SK-N-SH (cell line): Measurements from ENCODE around the gene SMYD3. TPM values are rescaled to one million over a fixed set of nuclear protein-coding genes. Genes with fewer than 3 reads are reported as not detected.

ENCODE experiments used
- CTCF ChIA-PET: fragments of 300-600, 350-600 bp; formaldehyde crosslinking; extraction: SDS; loops from one replicate; lab custom pipeline; 2021; lab: Yijun Ruan, JAX
- POLR2A ChIA-PET: fragments of 350-600 bp; sonication (Branson Sonifier 250); formaldehyde crosslinking; extraction: SDS; loops from one replicate; lab custom pipeline; 2020; ENCODE audit warnings: antibody characterized with exemption, inconsistent platforms; lab: Yijun Ruan, JAX
- DNase-seq: peaks from one replicate; pipeline ENCODE4 v3.0.0; 2012
- H2AFZ ChIP-seq: fragments of 200-600 bp; sonication (generic); 2 replicates; pipeline ENCODE4 v1.8.1; 2016; ENCODE audit warnings: antibody characterized with exemption, mild to moderate bottlenecking, low read depth
- H3F3A ChIP-seq: fragments of 200-600 bp; sonication (generic); replicated peaks from 2 replicates; pipeline ENCODE3; 2016; ENCODE audit warnings: antibody characterized with exemption, mild to moderate bottlenecking; ENCODE audit not compliant: insufficient read depth
- H3K27ac ChIP-seq, 2 experiments: fragments of 200-500 bp in 1 of 2; fragments of 200-600 bp in 1 of 2; sonication (Bioruptor generic) in 1 of 2; sonication (generic), shearing (Covaris generic) in 1 of 2; 2 replicates each; pipeline versions ENCODE4 v1.5.1 to v1.6.1; 2014 to 2016; ENCODE audit warnings: low read depth in 2 of 2, inconsistent platforms in 1 of 2, low read length in 1 of 2, mild to moderate bottlenecking in 1 of 2, mixed read lengths in 1 of 2
- H3K27me3 ChIP-seq: fragments of 200-600 bp; sonication (generic), shearing (Covaris generic); 2 replicates; pipeline ENCODE4 v1.6.1; 2016; ENCODE audit warnings: mixed run types; ENCODE audit not compliant: insufficient read depth
- H3K36me3 ChIP-seq, 2 experiments: fragments of 200-500 bp in 1 of 2; fragments of 200-600 bp in 1 of 2; sonication (Bioruptor generic) in 1 of 2; sonication (generic) in 1 of 2; replicated peaks in 1 of 2; 2 replicates each; pipeline versions ENCODE3 to v1.5.1; 2014 to 2016; ENCODE audit warnings: low read length in 1 of 2, mild to moderate bottlenecking in 1 of 2; ENCODE audit not compliant: insufficient read depth in 2 of 2, control insufficient read depth in 1 of 2
- H3K4me1 ChIP-seq, 2 experiments: fragments of 200-500 bp in 1 of 2; fragments of 200-600 bp in 1 of 2; sonication (Bioruptor generic) in 1 of 2; sonication (generic), shearing (Covaris generic) in 1 of 2; 2 replicates each; pipeline versions ENCODE4 v1.5.1 to v1.6.1; 2014 to 2016; ENCODE audit warnings: low read depth in 1 of 2, low read length in 1 of 2, mixed run types in 1 of 2; ENCODE audit not compliant: insufficient read depth in 2 of 2, control insufficient read depth in 1 of 2
- H3K4me2 ChIP-seq: fragments of 200-600 bp; sonication (generic), shearing (Covaris generic); 2 replicates; pipeline ENCODE4 v1.6.1; 2017; ENCODE audit warnings: mixed run types
- H3K4me3 ChIP-seq, 2 experiments: fragments of 200-500 bp in 1 of 2; fragments of 200-600 bp in 1 of 2; sonication (Bioruptor generic) in 1 of 2; sonication (generic), shearing (Covaris generic) in 1 of 2; 2 replicates each; pipeline versions ENCODE4 v1.5.1 to v1.8.1; 2014 to 2016; ENCODE audit warnings: low read depth in 2 of 2, inconsistent platforms in 1 of 2, low read length in 1 of 2, mild to moderate bottlenecking in 1 of 2, mixed read lengths in 1 of 2, moderate library complexity in 1 of 2
- H3K79me2 ChIP-seq: fragments of 200-600 bp; sonication (generic); 2 replicates; pipeline ENCODE4 v1.8.1; 2017; ENCODE audit warnings: mild to moderate bottlenecking; ENCODE audit not compliant: insufficient read depth
- H3K9ac ChIP-seq: fragments of 200-600 bp; sonication (generic); 2 replicates; pipeline ENCODE4 v1.6.1; 2017; ENCODE audit warnings: mixed run types
- H3K9me2 ChIP-seq: fragments of 200-600 bp; sonication (generic); 2 replicates; pipeline ENCODE4 v1.6.1; 2017; ENCODE audit warnings: mixed run types
- H3K9me3 ChIP-seq: fragments of 200-600 bp; sonication (generic); 2 replicates; pipeline ENCODE4 v1.6.1; 2017; ENCODE audit warnings: mixed run types, mild to moderate bottlenecking, moderate library complexity
- H4K20me1 ChIP-seq: fragments of 200-600 bp; sonication (generic); 2 replicates; pipeline ENCODE4 v1.6.1; 2017; ENCODE audit warnings: mild to moderate bottlenecking, mixed run types; ENCODE audit not compliant: insufficient read depth
- ELF1 ChIP-seq: IDR thresholded peaks from 2 replicates; pipeline ENCODE4 v1.4.0; 2012
- EP300 ChIP-seq, 2 experiments: IDR thresholded peaks; 2 replicates each; pipeline versions ENCODE4 v1.4.0 to v1.6.1; 2012; ENCODE audit warnings: borderline replicate concordance in 1 of 2, low read depth in 1 of 2, low read length in 1 of 2
- FOXJ3 ChIP-seq: sonication (generic); formaldehyde crosslinking; IDR thresholded peaks from 2 replicates; pipeline ENCODE4 v1.5.1; 2020; ENCODE audit warnings: mild to moderate bottlenecking, missing genetic modification reagents
- FOXM1 ChIP-seq: IDR thresholded peaks from 2 replicates; pipeline ENCODE4 v1.4.0; 2012; ENCODE audit warnings: low read depth, mild to moderate bottlenecking
- JUND ChIP-seq: IDR thresholded peaks from 2 replicates; pipeline ENCODE4 v1.4.0; 2012
- MEF2A ChIP-seq: IDR thresholded peaks from 2 replicates; pipeline ENCODE4 v1.4.0; 2012; ENCODE audit warnings: low read depth, borderline replicate concordance
- MXI1 ChIP-seq: IDR thresholded peaks from 2 replicates; pipeline ENCODE4 v1.6.1; 2012; ENCODE audit warnings: mild to moderate bottlenecking, low read depth, low read length, improper control_type of control experiment
- NFIC ChIP-seq: IDR thresholded peaks from 2 replicates; pipeline ENCODE4 v1.4.0; 2012; ENCODE audit warnings: borderline replicate concordance
- NRF1 ChIP-seq: IDR thresholded peaks from 2 replicates; pipeline ENCODE4 v1.6.1; 2012; ENCODE audit warnings: low read depth, mild to moderate bottlenecking, low read length
- PBX3 ChIP-seq: IDR thresholded peaks from 2 replicates; pipeline ENCODE4; 2012
- RAD21 ChIP-seq: IDR thresholded peaks from 2 replicates; pipeline ENCODE4 v1.6.1; 2012; ENCODE audit warnings: mild to moderate bottlenecking, low read length
- RFX5 ChIP-seq: IDR thresholded peaks from 2 replicates; pipeline ENCODE4 v1.6.1; 2012; ENCODE audit warnings: mild to moderate bottlenecking, improper control_type of control experiment, low read length
- RXRA ChIP-seq: IDR thresholded peaks from 2 replicates; pipeline ENCODE4 v1.4.0; 2012; ENCODE audit warnings: low read depth, mild to moderate bottlenecking, borderline replicate concordance
- SMC3 ChIP-seq: IDR thresholded peaks from 2 replicates; pipeline ENCODE4 v1.6.1; 2012; ENCODE audit warnings: low read depth, low read length, improper control_type of control experiment
- TAF1 ChIP-seq: IDR thresholded peaks from 2 replicates; pipeline ENCODE4 v1.6.1; 2012; ENCODE audit warnings: low read depth, mild to moderate bottlenecking, low read length, moderate library complexity, borderline replicate concordance
- TEAD4 ChIP-seq: IDR thresholded peaks from 2 replicates; pipeline ENCODE4 v1.4.0; 2012; ENCODE audit warnings: mild to moderate bottlenecking, borderline replicate concordance; ENCODE audit not compliant: insufficient read depth
- USF1 ChIP-seq: IDR thresholded peaks from 2 replicates; pipeline ENCODE4 v1.4.0; 2012; ENCODE audit warnings: low read depth, borderline replicate concordance
- ZBTB33 ChIP-seq: IDR thresholded peaks from 2 replicates; pipeline ENCODE4 v1.4.0; 2012; ENCODE audit warnings: low read depth, borderline replicate concordance
- WGBS: methylation state at CpG from one replicate; pipeline ENCODE4 v1.1.6; 2017; ENCODE audit warnings: low lambda C conversion rate; 5-methylcytosine and 5-hydroxymethylcytosine counted together
- polyA plus RNA-seq, 3 experiments: library from polyadenylated mRNA; depleted of rRNA; stranded (reverse); fragments of >200 nt; gene quantifications; 2 replicates each; pipeline ENCODE4 v1.2.3, GENCODE V29; 2012
- TF ChIP-seq, protein P1 (sequence below): fragments of 200-600 bp; sonication (generic); IDR thresholded peaks from 2 replicates; pipeline ENCODE4 v1.6.1; 2017; ENCODE audit warnings: antibody characterized with exemption, mild to moderate bottlenecking, moderate library complexity

The SMYD3 gene
- polyA plus RNA-seq, 1 of the 3 experiments (the other 2 are of a cell fraction) = 31.4 TPM

GRCh38 chr1:246281195-246281594 lies 225.9 kb downstream of the SMYD3 start (continued):
- TF ChIP-seq ZBTB33 = no peak
- TF ChIP-seq RAD21 = no peak
- no peak for TF ChIP-seq TAF1
- no peak for TF ChIP-seq EP300 (IDR thresholded peaks at IDR 0.05; ENCODE audit: borderline replicate concordance in 1 of 2, low read depth in 1 of 2, low read length in 1 of 2)
- no peak for TF ChIP-seq MXI1
- no peak for TF ChIP-seq FOXJ3
- no peak for TF ChIP-seq JUND
- no peak for TF ChIP-seq MEF2A
- TF ChIP-seq, protein P1, sequence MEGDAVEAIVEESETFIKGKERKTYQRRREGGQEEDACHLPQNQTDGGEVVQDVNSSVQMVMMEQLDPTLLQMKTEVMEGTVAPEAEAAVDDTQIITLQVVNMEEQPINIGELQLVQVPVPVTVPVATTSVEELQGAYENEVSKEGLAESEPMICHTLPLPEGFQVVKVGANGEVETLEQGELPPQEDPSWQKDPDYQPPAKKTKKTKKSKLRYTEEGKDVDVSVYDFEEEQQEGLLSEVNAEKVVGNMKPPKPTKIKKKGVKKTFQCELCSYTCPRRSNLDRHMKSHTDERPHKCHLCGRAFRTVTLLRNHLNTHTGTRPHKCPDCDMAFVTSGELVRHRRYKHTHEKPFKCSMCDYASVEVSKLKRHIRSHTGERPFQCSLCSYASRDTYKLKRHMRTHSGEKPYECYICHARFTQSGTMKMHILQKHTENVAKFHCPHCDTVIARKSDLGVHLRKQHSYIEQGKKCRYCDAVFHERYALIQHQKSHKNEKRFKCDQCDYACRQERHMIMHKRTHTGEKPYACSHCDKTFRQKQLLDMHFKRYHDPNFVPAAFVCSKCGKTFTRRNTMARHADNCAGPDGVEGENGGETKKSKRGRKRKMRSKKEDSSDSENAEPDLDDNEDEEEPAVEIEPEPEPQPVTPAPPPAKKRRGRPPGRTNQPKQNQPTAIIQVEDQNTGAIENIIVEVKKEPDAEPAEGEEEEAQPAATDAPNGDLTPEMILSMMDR = no peak
- TF ChIP-seq NFIC = no peak
- TF ChIP-seq, all 33 proteins: peak for 0

DNA sequence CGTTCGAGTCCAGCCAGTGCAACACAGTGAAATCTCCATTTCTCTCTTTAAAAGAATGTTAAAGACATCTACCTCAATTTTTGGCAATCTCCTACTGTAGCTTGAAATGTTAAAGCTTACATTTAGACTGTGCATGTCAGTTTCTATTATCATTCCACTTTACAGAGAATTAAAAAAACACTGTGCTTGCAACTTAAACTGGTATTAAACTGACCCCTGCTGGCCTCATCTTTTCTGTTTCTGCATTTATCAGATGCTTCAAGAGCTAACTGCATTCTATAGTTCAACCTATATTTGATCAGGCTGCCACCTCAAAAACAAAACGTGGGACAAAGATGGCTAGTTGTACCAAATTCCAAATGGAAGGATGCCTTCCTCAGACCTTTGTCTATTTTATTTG lies 226.5 kb downstream of the SMYD3 start:
- Histone ChIP-seq H3K27ac (peak overlapping the region in 1 of 2 experiments; percentile 58; a peak in 1 of 4 replicates), H2AFZ (no peak overlapping the region), H3K9ac (no peak overlapping the region), H3K36me3 (no peaks in the 10 kb centered on the region), H3K4me1 (peaks cover 0 to 13% of the 10 kb centered on the region in 2 experiments; a peak in 2 of 4 replicates), H3K9me3 (no peaks in the 10 kb centered on the region), H3K79me2 (no peaks in the 10 kb centered on the region), H3K4me2 (no peak overlapping the region), H4K20me1 (no peaks in the 10 kb centered on the region), H3K9me2 (no peaks in the 10 kb centered on the region), H3K4me3 (no peak overlapping the region), H3F3A (no peaks in the 10 kb centered on the region), H3K27me3 (no peaks in the 10 kb centered on the region)
- WGBS = 69% methylated on average over 3 of the region's 3 CpGs
- peak; percentile 25 for DNase-seq
- ChIA-PET POLR2A (no interaction called here), CTCF (interaction anchor here (0.5 to 4.4 kb wide), 40 partner anchors 10 to 1238 kb away, joined by 3 to 40 read pairs (median 4); partner anchors contain the start of gene KIF26B)
- TF ChIP-seq USF1 (no peak), FOXJ3 (no peak), RXRA (no peak), EP300 (IDR thresholded peaks at IDR 0.05; ENCODE audit: borderline replicate concordance in 1 of 2, low read depth in 1 of 2, low read length in 1 of 2) (no peak), MXI1 (no peak), TEAD4 (no peak), NRF1 (no peak; the same call in 1 of the 2 replicates), ELF1 (no peak), SMC3 (peak; percentile 66), RFX5 (no peak), TAF1 (no peak), FOXM1 (no peak), MEF2A (no peak), PBX3 (peak; percentile 74), ZBTB33 (no peak), RAD21 (peak; percentile 84)
- TF ChIP-seq, protein P1 = peak; percentile 70
